ENCODE results near the gene CYP4F12. TPM values are rescaled to one million over a fixed set of nuclear protein-coding genes. Genes with fewer than 3 reads are reported as not detected.

The CYP4F12 gene
- total and polyA plus RNA-seq, 2 of the 8 experiments (the other 6 are each of a cell fraction or from before 2014, with no cell fraction given), result not detected

DNA sequence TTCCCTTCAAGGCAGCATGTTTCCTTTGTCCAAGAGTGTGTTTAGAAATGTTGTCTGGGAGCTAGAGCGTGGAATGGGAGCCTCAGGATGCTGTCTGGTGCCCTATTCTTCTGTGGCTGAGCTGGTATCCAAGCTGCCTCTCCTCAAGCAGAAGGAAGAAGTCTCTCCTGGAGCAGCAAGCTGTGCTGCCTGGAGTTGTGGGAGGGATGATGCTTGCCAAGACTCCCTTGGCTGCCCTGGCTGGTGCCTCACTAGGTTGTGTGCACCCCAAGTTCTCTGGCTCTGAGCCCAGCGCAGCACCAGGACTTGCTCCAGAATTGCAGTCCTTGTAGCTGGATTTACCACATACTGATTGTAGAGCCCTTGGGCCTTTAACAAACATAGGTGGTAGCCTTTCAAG lies 36.9 kb upstream of the CYP4F12 start:
- no peak overlapping the region for H4K8ac ChIP-seq (ENCODE audit: extremely low read depth, insufficient read depth, low read length)
- no peaks in the 10 kb centered on the region for H3K79me1 ChIP-seq (ENCODE audit: low read depth, low read length)
- no peak overlapping the region for H3K14ac ChIP-seq (ENCODE audit: insufficient read length)
- H2AK5ac ChIP-seq (ENCODE audit: low read depth, low read length), result no peak overlapping the region
- peaks cover 63 to 64% of the 10 kb centered on the region in 2 experiments for H3K9me3 ChIP-seq (ENCODE audit: insufficient read depth in 2 of 2, low read depth in 1 of 2, low read length in 1 of 2)
- H3K23ac ChIP-seq (ENCODE audit: insufficient read length), result no peak overlapping the region
- no peaks in the 10 kb centered on the region for H4K20me1 ChIP-seq (replicated peaks in 1 of 2; ENCODE audit: control insufficient read depth in 1 of 2, insufficient read depth in 2 of 2, low read length in 2 of 2)
- FAIRE-seq (no peak), DNase-seq (ENCODE audit: low read depth in 1 of 2, low spot score in 2 of 2) (no peak)
- no peak overlapping the region for H2BK20ac ChIP-seq (ENCODE audit: low read length)
- H3K56ac ChIP-seq (replicated peaks; ENCODE audit: insufficient read length, low read depth, low read length), result no peak overlapping the region
- H3K4me2 ChIP-seq (ENCODE audit: insufficient read depth in 1 of 2, low read depth in 2 of 2, low read length in 2 of 2), result no peak overlapping the region
- no peaks in the 10 kb centered on the region for H3K36me3 ChIP-seq (ENCODE audit: control insufficient read depth in 2 of 4, insufficient read depth in 4 of 4, low read length in 3 of 4)
- H3K79me2 ChIP-seq (ENCODE audit: control insufficient read depth in 1 of 2, insufficient read depth in 2 of 2, low read length in 2 of 2), result no peaks in the 10 kb centered on the region
- H2AFZ ChIP-seq (ENCODE audit: low read length), result no peak overlapping the region
- ChIA-PET CTCF (ENCODE audit: partially characterized antibody) (interaction anchor here (0.8 kb wide), 1 partner anchor 10 kb away, joined by 3 read pairs; no protein-coding TSS in a partner anchor), POLR2A (ENCODE audit: partially characterized antibody) (no interaction called here)
- no peak overlapping the region for H2BK15ac ChIP-seq (ENCODE audit: low read length)
- no peak overlapping the region for H4K91ac ChIP-seq (replicated peaks; ENCODE audit: insufficient read length, low read length)
- H3K9ac ChIP-seq (replicated peaks in 1 of 4; ENCODE audit: extremely low read depth in 1 of 4, low read depth in 3 of 4, low read length in 3 of 4), result no peak overlapping the region
- no peak overlapping the region for H3K4ac ChIP-seq (replicated peaks; ENCODE audit: insufficient read length, low read depth, low read length)
- no peak overlapping the region for H3K18ac ChIP-seq (ENCODE audit: extremely low read depth, low read length)
- 76% methylated on average over 2 of the region's 2 CpGs; no CpG with 5 or more reads in 1 of the 2 experiments for WGBS, 2 experiments (ENCODE audit: extremely low coverage in 1 of 2, insufficient coverage in 1 of 2, insufficient read length in 1 of 2, insufficient replicate concordance in 2 of 2, low coverage in 1 of 2, low lambda C conversion rate in 2 of 2, missing lambda C conversion rate in 1 of 2)
- H4K5ac ChIP-seq (ENCODE audit: insufficient read length, low read depth, low read length), result no peak overlapping the region
- no peak overlapping the region for H2BK12ac ChIP-seq (ENCODE audit: low read depth, low read length)
- no peak overlapping the region for H2BK120ac ChIP-seq (replicated peaks; ENCODE audit: low read depth, low read length)
- no peaks in the 10 kb centered on the region for H3K27me3 ChIP-seq (replicated peaks in 1 of 4; ENCODE audit: control insufficient read depth in 3 of 4, extremely low read depth in 1 of 4, insufficient read depth in 3 of 4, low read length in 3 of 4)
- no peaks in the 10 kb centered on the region for H3K23me2 ChIP-seq (ENCODE audit: low read depth, low read length)
- no peak overlapping the region for H3K4me3 ChIP-seq (ENCODE audit: extremely low read depth in 1 of 4, insufficient read depth in 2 of 4, low read depth in 3 of 4, low read length in 4 of 4)
- no peak overlapping the region for H2BK5ac ChIP-seq (ENCODE audit: low read depth, low read length)
- H3K27ac ChIP-seq (ENCODE audit: low read depth, low read length), result no peak overlapping the region
- H3K4me1 ChIP-seq (replicated peaks in 1 of 4; ENCODE audit: control insufficient read depth in 3 of 4, insufficient read depth in 4 of 4, low read length in 3 of 4), result no peaks in the 10 kb centered on the region
- TF ChIP-seq SIX5 (IDR thresholded peaks at IDR 0.05; ENCODE audit: low read depth, low read length), result no peak
- TF ChIP-seq CTBP2 (IDR thresholded peaks at IDR 0.05; ENCODE audit: borderline replicate concordance, insufficient read depth, insufficient read length, low read length), result no peak
- no peak for TF ChIP-seq BCL11A (IDR thresholded peaks at IDR 0.05; ENCODE audit: low read depth in 2 of 2, low read length in 2 of 2)
- TF ChIP-seq GABPA (IDR thresholded peaks at IDR 0.05; ENCODE audit: borderline replicate concordance, insufficient read depth, low read length), result no peak
- TF ChIP-seq CHD2 (IDR thresholded peaks at IDR 0.05; ENCODE audit: low read length), result no peak
- TF ChIP-seq SAP30 (IDR thresholded peaks at IDR 0.05; ENCODE audit: insufficient read depth, insufficient replicate concordance, low read length), result no peak
- TF ChIP-seq YY1 (IDR thresholded peaks at IDR 0.05; ENCODE audit: low read depth, low read length), result no peak
- TF ChIP-seq NRF1 (IDR thresholded peaks at IDR 0.05; ENCODE audit: low read depth, low read length), result no peak
- no peak for TF ChIP-seq SIN3A (conservative IDR thresholded peaks at IDR 0.05 in 1 of 2, IDR thresholded peaks at IDR 0.05 in 1 of 2; ENCODE audit: low read depth in 1 of 2, low read length in 2 of 2)
- no peak for TF ChIP-seq ASH2L (IDR thresholded peaks at IDR 0.05; ENCODE audit: low read length)
- no peak for TF ChIP-seq KDM1A (IDR thresholded peaks at IDR 0.05; ENCODE audit: borderline replicate concordance, low read length)
- no peak for TF ChIP-seq BACH1 (IDR thresholded peaks at IDR 0.05; ENCODE audit: low read length)
- TF ChIP-seq RNF2 (IDR thresholded peaks at IDR 0.05; ENCODE audit: borderline replicate concordance, low read depth, low read length, missing control alignments, poor library complexity, severe bottlenecking), result no peak
- no peak for TF ChIP-seq TAF7 (optimal IDR thresholded peaks at IDR 0.05; ENCODE audit: borderline replicate concordance, low read depth, low read length)
